ENCODE results near the gene AKAP6.

GRCh38 chr14:32403688-32404087 lies 74.6 kb downstream of the AKAP6 start:
- TF ChIP-seq ATF3 (IDR thresholded peaks at IDR 0.05) = no peak
- no peak for TF ChIP-seq CTCF (IDR thresholded peaks at IDR 0.05; ENCODE audit: low read depth, low read length, missing input control)
- no peak for TF ChIP-seq ZBTB33 (IDR thresholded peaks at IDR 0.05)
- TF ChIP-seq GABPA (IDR thresholded peaks at IDR 0.05 in 1 of 2, conservative IDR thresholded peaks at IDR 0.05 in 1 of 2) = no peak
- no peak for TF ChIP-seq RAD21 (IDR thresholded peaks at IDR 0.05)
- no peak for TF ChIP-seq REST (IDR thresholded peaks at IDR 0.05)
- no peak for TF ChIP-seq RXRA (IDR thresholded peaks at IDR 0.05)
- no peak for TF ChIP-seq JUND (IDR thresholded peaks at IDR 0.05)
- no peak for TF ChIP-seq TAF1 (conservative IDR thresholded peaks at IDR 0.05)
- TF ChIP-seq FOXA1 (IDR thresholded peaks at IDR 0.05) = no peak
- TF ChIP-seq MAX (IDR thresholded peaks at IDR 0.05) = no peak
- no peak for TF ChIP-seq YY1 (IDR thresholded peaks at IDR 0.05)
- TF ChIP-seq SP1 (IDR thresholded peaks at IDR 0.05) = no peak
- TF ChIP-seq EGR1 (IDR thresholded peaks at IDR 0.05; ENCODE audit: low read depth in 2 of 2) = no peak
